Renal pelvis (tissue), 4 donors: ENCODE results near the gene MLXIPL. TPM values are rescaled to one million over a fixed set of nuclear protein-coding genes. Genes with fewer than 3 reads are reported as not detected.
"Not testable (repeated sequence)": the region's sequence is repeated elsewhere in the genome, so short reads cannot be mapped to it uniquely, and the experiment has no call there.

Experiments used
- DNase-seq: peaks from one replicate; pipeline ENCODE4 v3.0.0-alpha.2; 2013
- polyA plus RNA-seq, 3 donors: library from polyadenylated mRNA; unstranded; fragments of 120-200 nt; gene quantifications; one replicate each; pipeline ENCODE4 v1.2.1, GENCODE V29; 2013; ENCODE audit not compliant: insufficient read length in 3 of 3

The MLXIPL gene
- polyA plus RNA-seq, 3 donors: 5.5 to 8.7 (median 7.3) TPM

DNA sequence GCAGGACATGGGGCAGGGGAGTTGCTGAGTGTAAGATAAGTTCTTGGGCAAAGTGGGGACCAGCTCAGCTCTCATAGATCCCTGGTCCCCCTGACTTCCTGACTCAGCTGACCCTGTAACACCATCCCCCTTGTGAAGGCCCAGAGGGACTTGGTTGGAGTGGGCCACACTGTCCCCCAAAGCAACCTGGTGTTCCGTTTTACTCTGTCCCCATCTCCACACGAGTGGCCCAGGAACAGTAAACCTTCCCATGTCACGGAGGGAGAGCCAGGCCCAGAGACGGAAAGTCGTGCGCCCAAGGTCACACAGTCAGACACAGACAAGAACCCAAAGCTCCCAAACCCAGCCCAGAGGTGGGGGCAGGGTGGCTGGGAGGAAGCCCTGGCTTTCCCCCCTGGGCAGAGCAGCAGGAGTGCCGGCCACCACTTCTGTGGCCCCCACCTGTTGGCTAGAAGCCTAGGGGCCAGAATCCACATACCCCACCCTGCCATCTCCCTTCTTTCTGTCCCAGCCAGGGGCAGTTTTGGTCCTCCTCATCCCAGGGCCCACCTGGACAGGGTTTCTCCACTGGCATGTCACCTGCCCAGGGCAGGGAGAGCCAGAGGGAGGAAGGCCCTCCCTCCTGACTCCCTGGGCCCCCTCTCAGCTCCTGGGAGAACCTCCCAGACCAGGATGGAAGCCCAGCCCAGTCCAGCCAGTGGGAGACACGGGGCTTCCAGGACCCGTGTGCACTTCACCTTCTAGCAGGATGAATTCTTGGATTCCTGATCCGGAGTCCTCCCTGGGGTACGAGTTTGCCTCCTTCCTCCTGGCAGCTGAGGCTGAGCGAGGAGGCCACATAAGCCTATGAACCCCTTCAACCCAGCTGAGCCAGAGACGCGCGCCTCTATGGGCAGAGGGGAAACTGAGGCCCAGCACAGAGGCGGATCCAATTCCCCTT lies 22.7 kb upstream of the MLXIPL start:
- DNase-seq: no peak

DNA sequence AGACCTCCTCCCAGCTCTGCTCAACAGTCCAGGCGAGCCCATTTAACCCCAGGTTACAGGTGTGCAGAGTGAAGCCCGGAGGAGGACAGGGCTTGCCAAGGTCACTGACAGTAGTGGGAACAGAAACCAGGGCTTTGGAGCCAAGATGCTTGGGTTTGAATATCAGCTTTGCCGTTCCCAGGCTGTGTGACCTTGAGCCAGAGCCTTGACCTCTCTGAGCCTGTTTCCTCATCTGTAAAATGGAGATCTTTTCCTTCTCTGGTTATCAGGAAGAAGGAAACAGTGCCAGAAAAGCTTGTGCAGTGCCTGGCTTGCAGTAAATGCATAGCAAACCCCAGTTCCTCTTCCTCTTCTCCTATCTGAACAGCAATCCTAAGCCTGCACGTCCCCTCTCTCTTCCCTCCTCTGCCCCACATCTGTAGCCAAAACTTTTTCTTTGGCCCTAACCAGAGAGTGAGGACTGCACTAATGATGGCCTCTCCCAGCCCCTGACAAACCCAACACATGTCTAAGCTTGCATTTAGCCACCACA lies 21.4 kb upstream of the MLXIPL start:
- DNase-seq: no peak

- DNase-seq: no peak
Observed at GRCh38 chr7:73644688-73645286, 20.5 kb upstream of the MLXIPL start.

GRCh38 chr7:73642834-73643233 lies 18.5 kb upstream of the MLXIPL start:
- DNase-seq: no peak

DNA sequence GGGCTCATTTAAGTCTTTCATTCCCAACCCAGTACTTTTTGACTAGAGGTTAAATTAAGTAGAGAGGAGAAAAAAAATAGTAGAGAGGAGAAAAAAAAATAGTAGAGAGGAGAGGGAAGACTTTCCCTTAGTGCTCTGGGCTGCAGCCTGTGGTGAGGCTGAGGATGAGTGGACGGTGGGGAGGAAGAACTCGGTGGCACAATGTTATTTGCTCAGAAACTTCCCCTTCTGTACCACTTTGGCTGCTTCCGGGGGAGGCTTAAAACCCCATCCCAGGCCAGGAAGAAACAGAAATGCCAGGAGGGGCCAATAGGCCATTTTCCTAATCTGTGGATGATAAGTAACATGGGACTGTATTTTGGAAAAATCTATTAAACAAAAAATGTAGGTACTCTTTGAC lies 14.6 kb upstream of the MLXIPL start:
- DNase-seq: no peak

GRCh38 chr7:73635428-73636200 lies 11.3 kb upstream of the MLXIPL start:
- no peak for DNase-seq

DNA sequence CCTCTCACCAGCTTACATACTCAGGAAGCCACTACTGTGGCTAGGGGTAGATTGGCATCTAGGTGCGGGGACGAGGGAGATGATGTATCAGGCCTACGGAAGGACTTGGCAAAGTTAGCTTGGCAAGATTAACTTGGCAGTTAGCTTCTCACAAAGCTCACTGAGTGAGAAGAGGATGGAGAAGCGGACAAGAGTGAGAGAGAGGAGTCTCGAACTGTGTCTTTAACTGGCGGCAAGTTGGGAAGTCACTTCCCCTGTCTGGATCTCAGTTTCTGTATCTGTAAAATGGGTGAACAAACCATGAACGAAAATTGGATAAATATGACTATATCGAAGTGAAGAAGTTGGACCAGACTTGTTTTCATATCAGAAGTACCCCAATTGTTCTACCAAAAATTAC lies 9.5 kb upstream of the MLXIPL start:
- no peak for DNase-seq

DNA sequence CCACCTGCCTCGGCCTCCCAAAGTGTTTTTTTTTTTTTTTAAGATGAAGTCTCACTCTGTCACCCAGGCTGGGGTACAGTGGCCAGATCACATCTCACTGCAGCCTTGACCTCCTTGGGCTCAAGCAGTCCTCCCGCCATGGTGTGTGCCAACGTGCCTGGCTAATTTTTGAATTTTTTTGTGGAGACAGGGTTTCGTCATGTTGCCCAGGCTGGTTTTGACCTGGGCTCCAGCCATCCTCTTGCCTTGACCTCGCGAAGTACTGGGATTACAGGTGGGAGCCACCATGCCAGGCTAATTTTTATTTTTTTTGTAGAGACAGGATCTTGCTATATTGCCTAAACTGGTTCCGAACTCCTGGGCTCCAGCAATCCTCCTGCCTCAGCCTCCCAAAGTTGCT lies 9.0 kb upstream of the MLXIPL start:
- no peak for DNase-seq

GRCh38 chr7:73631558-73631957 lies 7.2 kb upstream of the MLXIPL start:
- no peak for DNase-seq

- no peak for DNase-seq
Observed at GRCh38 chr7:73628504-73628903, 4.2 kb upstream of the MLXIPL start.

DNA sequence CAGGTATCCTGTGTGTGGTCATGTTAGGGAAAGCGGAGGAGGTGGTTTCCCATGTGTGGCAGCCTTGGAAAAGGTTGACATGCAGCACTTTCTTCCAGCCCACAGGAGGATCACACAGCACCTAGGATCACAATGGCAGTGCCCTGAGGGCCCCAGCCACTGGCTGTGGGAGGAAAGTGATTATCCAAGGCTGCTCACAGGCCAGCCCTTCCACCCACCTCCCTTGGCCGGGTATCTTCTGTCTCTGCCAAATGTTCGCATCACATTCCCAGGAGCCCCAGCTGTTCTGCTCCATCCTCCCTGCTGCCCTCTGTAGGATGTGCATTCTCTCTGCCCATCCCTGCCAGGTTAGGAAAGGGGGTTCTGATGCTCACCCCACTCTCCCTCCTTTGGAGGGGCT lies 2.5 kb upstream of the MLXIPL start:
- no peak for DNase-seq

DNA sequence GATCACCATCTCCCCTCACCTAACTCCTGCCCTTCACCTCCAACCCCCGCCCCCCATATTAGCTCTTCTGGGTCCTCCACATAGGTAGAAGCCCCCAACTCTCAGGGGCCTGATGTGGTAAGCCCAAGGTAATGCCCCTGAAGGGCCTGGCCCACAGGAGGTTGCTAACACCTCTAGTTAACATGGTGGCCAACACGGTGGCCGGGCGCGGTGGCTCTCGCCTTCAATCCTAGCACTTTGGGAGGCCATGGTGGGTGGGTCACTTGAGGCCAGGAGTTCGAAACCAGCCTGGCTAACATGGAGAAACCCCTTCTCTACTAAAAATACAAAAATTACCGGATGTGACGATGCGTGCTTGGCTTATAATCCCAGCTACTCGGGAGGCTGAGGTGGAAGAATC lies 954 bp upstream of the MLXIPL start:
- DNase-seq: no peak

- no peak for DNase-seq
Observed at GRCh38 chr7:73624669-73625001, 313 bp upstream of the MLXIPL start.

GRCh38 chr7:73622909-73623797 lies 1.2 kb downstream of the MLXIPL start:
- no peak for DNase-seq

DNA sequence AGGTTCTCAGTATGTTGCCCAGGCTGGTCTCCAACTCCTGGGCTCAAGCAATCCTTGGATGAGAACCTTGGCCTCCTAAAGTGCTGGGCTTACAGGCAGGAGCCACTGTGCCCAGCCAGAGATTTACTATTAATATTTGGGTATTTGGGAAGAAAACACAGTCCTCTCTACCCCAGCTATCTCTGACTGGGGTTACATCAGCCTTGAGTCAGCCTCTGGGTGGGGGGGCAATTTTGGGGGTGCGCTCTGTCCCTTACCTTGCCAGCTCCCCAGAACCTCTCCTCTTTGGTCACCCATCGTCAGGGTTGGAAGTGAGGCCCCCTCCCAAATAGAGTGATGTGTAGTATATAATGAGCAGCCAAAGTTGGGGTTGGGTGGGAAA lies 1.8 kb downstream of the MLXIPL start:
- no peak for DNase-seq

DNA sequence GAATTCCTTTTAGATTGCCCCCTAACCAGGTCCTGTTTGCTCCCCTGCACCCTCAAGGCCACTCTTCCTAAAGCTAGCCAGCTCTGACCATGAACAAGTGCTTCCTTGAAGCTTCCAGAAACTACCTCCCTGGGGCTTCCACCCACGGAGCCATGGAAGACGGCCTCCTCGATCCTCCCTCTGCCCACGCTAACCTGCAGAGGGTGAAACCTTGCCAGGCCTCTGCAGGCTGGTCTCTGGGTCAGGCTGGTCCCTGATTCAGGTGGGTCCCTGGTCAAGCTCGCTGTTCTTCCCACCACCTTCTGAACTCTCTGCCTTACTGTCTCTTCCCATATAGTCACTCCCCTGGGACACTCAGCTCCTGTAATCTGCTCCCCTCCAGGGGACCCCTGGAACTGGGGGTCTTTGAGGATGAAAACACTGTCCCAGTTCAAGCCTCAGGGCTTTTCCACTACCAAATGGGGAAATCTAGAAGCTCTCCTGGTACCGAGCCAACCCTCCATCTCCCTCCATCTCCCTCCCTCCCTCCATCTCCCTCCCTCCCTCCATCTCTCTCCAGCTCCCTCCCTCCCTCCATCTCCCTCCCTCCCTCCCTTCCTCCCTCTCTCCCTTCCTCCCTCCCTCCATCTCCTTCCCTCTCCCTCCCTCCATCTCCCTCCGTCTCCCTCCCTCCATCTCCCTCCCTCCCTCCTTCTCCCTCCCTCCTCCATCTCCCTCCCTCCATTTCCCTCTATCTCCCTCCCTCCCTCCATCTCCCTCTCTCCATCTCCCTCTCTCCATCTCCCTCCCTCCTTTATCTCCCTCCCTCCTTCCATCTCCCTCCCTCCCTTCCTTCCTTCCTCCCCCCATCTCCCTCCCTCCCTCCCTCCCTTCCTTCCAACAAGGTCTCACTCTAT lies 2.9 kb downstream of the MLXIPL start:
- DNase-seq: no peak

- DNase-seq: not testable (repeated sequence)
Observed at GRCh38 chr7:73619394-73619793, 4.9 kb downstream of the MLXIPL start.

DNA sequence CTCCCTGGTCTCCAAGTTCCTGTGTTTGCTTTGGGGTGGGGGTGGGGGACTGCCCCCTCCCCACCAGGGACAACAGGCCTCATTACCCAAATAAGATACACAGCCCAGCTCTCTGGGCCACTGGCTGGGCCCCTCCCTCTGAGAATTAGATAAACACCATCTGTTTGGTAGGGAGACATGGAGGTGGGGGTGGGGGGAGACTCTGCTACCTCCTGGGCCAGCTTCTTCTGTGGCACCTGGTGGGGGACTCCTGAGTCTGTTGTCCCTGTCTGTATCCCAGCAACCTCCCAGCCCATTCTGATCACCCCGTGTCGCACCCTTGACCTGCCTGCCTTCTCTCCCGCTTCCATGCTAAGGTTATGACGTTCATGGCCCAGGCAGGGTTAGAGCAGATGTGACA lies 5.8 kb downstream of the MLXIPL start:
- DNase-seq: no peak

- DNase-seq: not testable (repeated sequence)
Observed at GRCh38 chr7:73617520-73617919, 6.8 kb downstream of the MLXIPL start.

- no peak for DNase-seq
Observed at GRCh38 chr7:73615886-73616285, 8.4 kb downstream of the MLXIPL start.
